ENCODE measurements around the gene NLRC4.
A peak's percentile ranks its signal among the peaks of the same experiment; 100 is the strongest.
"Not testable (repeated sequence)": the region's sequence is repeated elsewhere in the genome, so short reads cannot be mapped to it uniquely, and the experiment has no call there.

The NLRC4 gene

DNA sequence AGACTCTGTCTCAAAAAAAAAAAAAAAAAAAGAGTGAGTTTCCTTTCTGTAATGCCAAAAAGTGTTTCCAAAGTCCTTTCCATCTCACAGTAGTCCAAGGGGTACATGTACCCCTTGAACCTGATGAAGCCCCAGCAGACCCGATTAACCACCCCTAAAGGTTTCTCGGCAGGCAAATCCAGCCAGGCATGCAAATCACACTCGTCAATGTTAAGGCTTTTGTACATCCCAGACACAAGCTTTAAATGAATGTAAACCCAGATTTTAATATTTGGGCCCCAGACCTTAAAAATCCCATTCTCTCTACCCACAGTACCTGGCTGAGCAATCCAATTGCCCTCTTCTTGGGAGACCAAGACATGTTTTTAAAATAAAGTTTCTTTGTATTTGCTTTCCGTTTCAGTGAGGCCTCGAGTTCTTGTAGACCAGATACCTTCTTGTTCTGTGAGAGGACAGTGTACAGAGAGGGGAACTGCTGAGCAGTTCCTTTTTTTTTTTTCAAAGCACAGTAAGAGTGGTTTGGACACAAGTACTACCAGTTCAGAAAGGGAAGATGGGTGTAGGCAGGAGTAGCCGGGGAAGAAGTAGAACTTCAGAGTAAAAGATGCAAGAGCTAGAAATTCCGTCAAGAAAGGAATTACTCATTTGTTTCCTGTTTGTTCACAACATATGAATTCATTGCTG, at the start of gene NLRC4:
TSS of gene NLRC4 (minus strand) at position 465 of the 684 bp plus-strand sequence. CDS start 8,111 bp downstream, outside the sequence.
- peak; percentile 89 to 90 for DNase-seq

DNA sequence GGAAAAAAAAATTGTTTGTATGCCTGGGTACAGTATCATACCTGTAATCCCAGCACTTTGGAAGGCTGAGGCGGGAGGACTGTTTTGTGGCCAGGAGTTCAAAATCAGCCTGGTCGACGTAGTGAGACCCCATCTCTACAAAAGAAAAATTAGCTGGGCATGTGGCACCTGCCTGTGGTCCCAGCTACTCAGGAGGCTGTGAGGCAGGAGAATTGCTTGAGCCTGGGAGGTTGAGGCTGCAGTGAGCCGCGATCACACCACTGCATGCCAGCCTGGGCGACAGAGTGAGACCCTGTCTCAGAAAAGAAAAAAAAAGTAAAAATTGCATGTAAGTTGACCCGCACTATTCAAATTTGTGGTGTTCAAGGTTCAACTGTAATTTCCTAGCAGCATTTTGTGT, 45.9 kb upstream of the NLRC4 start:
- no peak for DNase-seq

GRCh38 chr2:32293966-32294562, 29.4 kb upstream of the NLRC4 start:
- DNase-seq, result not testable (repeated sequence)

GRCh38 chr2:32293493-32293892, 28.8 kb upstream of the NLRC4 start:
- not testable (repeated sequence) for DNase-seq

- no peak for DNase-seq
Observed at GRCh38 chr2:32291746-32292145, 27.1 kb upstream of the NLRC4 start.

- no peak for DNase-seq
Observed at GRCh38 chr2:32290000-32290339, 25.3 kb upstream of the NLRC4 start.

GRCh38 chr2:32289165-32289999, 24.7 kb upstream of the NLRC4 start:
- peak; percentile 34 to 43 for DNase-seq

GRCh38 chr2:32284321-32284720, 19.6 kb upstream of the NLRC4 start:
- peak in 1 of 2 experiments; percentile 8 for DNase-seq

DNA sequence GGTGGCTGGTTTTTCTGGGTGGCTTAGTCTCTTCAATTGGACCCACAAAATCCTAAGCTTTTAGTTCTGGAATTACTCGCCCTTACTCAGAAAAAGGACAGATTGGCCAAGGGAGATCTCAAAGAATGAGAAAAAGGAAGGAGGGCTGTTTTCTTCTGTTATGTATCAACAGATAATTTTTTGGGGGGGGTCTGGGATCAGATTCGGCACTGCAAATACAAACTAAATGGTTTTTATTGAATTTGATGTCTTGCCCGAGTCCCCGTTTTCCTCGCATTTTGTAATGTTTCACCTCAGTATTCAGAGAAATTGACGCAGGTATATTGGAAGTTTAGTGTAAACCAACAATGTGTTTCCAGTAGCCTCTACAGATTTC, 13.8 kb upstream of the NLRC4 start:
- peak in 1 of 2 experiments; percentile 27 for DNase-seq

DNA sequence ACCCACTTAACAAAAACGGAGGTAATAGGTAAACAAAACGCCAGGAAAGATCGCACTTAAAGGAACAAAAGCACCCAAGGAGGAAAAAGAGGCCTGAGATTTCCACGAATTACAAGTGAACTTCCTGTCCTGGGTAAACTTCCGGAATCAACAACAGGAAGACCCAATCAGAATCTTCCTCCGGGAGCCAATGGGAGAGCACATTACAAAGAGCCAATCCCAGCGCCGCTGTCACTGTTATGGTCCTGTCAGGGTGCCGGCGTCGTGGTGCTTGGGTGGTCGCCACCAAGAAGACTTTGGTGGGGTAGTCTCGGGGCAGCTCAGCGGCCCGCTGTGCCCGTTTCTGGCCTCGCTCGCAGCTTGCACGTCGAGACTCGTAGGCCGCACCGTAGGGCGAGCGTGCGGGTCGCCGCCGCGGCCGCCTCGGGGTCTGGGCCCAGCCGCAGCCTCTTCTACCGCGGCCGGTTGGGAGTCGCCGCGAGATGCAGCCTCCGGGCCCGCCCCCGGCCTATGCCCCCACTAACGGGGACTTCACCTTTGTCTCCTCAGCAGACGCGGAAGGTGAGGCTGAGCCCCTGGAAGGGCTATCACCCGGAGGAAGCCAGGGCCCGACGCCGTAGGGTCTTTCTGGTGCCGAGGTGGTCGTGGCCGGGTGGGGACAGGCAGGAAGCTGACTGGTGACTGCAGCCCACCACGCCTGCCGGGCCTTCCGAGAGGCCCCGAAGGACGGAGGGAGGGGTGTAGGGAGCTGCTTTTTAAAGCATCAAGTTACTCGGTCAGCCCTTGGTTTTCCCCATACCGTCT, 13.2 kb upstream of the NLRC4 start, which contains the start of gene YIPF4:
TSS of gene YIPF4 (plus strand) at position 231 of the 804 bp plus-strand sequence. CDS start at position 483, 252 bp downstream.
- DNase-seq, result peak; percentile 93 to 96

- DNase-seq, result no peak
Observed at GRCh38 chr2:32277363-32277673, 12.6 kb upstream of the NLRC4 start.

DNA sequence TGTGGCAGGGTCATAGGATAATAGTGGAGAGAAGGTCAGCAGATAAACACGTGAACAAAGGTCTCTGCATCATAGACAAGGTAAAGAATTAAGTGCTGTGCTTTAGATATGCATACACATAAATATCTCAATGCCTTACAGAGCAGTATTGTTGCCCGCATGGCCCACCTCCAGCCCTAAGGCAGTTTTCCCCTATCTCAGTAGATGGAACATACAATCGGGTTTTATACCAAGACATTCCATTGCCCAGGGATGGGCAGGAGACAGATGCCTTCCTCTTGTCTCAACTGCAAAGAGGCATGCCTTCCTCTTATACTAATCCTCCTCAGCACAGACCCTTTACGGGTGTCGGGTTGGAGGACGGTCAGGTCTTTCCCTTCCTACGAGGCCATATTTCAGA, 11.1 kb upstream of the NLRC4 start:
- DNase-seq, result not testable (repeated sequence)

DNA sequence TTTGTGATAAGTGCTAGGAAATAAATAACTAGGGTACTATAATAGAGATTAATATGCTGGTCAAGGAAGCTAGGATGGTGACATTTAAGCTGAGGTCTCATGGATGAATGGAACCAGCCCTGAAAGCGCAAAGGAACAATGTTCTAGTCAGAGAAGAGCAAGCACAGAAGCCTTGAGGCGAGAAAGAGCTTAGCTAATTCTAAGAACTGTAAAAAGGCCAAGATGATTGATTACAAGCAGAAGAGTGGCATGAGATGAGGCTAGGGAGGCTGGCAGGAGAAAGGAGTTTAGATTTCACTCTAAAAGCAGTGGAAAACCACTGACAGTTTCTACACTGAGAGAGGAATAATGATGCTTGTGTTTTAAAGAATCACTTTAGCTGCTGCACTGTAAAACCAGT, 9.6 kb upstream of the NLRC4 start:
- no peak for DNase-seq

DNA sequence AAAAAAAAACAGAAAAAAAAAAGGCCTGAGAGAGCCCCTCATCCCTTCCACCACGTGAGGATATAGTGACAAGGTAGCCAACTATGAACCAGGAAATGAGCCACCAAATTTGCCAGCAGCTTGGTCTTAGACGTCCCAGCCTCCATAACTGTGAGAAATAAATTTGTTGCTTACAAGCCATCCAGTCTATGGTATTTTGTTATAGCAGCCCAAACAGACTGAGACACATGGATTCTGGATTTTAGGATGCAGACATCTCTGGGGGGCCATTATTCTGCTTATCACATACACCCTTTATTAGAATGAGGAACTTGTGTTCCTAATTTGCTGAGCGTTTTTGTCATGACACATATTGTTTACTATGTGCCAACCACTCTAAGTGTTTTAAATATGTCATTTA, 7.6 kb upstream of the NLRC4 start:
- no peak for DNase-seq

DNA sequence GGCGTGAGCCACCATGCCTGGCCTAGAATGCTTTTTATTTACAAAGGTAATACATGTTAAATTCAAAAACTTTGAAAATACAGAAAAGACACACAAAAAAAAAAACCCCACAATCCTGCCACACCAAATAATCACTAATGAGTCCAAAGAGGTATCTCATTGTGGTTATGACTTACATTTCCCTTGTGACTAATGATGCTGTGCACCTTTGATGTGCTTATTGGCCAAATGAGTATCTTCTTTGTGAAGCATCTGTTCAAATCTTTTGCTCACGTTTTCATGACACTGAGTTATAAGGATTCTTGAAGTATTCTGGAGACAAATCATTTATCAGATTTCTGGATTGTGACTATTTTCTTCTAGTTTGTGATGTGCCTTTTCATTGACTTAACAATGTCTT, 6.4 kb upstream of the NLRC4 start:
- no peak for DNase-seq

DNA sequence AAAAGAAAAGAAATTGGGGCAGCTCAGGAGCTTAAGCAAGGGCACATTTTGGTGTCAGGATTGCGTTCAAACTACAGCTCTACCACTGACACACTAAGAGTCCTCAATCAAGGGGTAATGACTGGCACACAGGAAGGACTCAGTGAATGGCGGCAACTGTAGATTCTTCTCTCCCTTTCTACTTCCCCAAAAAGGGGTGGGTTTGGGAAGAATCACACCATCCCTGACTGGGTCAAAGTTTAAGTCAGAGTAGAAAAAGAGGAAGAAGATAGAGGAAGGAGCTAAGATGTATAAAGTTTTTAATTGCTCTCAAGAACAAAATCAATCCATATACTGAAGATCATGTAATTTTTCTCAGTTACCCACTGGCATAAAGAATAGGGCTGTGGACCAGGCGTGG, 2.6 kb downstream of the NLRC4 start:
- peak; percentile 78 to 89 for DNase-seq

DNA sequence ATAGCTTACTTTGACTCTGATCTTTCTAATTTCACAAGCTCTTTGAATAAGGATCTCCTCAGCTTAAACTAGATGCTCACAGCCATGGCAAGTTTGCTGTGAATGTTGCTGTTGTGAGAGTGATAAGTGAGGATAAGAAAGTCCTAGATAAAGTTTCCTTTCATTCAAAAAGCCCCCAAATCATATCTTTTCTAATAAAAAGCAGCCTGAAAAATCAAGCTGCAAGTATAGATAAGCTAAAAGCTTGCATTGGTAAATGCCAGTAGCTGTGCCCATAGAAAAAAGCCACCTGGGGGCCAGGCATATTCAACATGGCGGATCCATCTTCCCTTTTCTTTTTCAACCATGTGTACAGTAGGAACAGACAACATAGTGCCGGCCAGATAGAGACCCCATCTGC, 4.3 kb downstream of the NLRC4 start:
- DNase-seq, result no peak

GRCh38 chr2:32258242-32258641, 6.4 kb downstream of the NLRC4 start:
- DNase-seq, result no peak

- DNase-seq, result no peak
Observed at GRCh38 chr2:32250290-32250689, 14.4 kb downstream of the NLRC4 start.

DNA sequence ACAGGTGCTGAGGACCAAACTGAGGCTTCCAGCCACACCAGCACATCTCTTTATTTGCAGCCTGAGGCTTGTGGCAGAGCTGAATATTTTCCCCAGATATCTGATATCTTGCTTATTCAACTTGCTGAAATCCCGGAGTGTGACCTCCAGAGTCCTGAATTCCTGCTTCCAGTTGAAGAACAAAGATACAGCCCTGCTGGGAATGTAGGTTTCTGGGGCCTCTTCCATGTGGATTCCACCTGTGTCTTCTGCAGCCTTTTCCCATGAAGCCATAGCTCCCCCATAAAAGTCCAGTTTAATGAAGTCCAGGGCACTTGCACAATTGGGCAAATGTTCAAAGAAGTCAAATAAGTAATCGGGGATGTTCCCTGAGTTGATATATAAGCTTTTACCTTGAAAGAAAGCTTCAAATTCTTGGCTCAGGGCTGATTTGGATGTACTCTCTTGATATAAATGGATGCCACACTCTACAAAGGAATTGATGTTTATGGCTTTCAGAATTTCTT, 14.9 kb downstream of the NLRC4 start:
- DNase-seq, result no peak

GRCh38 chr2:32248299-32248698, 16.4 kb downstream of the NLRC4 start:
- DNase-seq, result no peak

GRCh38 chr2:32246911-32247310, 17.8 kb downstream of the NLRC4 start:
- DNase-seq, result no peak

GRCh38 chr2:32242331-32242730, 22.4 kb downstream of the NLRC4 start:
- no peak for DNase-seq

Data from Kasumi-1 (cell line).